H9 (cell line): ENCODE results near the gene PIEZO2. TPM values are rescaled to one million over a fixed set of nuclear protein-coding genes. Genes with fewer than 3 reads are reported as not detected.

Source experiments
- DNase-seq: peaks from one replicate; pipeline ENCODE4 v3.0.0-alpha.2; 2017
- H2AFZ ChIP-seq: one replicate; pipeline ENCODE4 v1.6.1; 2013; ENCODE audit warnings: mild to moderate bottlenecking, low read length, control low read depth, moderate library complexity
- H2AK5ac ChIP-seq: 2 replicates; pipeline ENCODE4 v1.6.1; 2013; ENCODE audit warnings: low read length, control low read depth, mixed read lengths; ENCODE audit not compliant: insufficient read length
- H2BK120ac ChIP-seq: one replicate; pipeline ENCODE4 v1.6.1; 2013; ENCODE audit warnings: low read depth, mild to moderate bottlenecking, low read length, control low read depth, inconsistent platforms; ENCODE audit not compliant: poor library complexity, severe bottlenecking
- H2BK12ac ChIP-seq: 2 replicates; pipeline ENCODE4 v1.6.1; 2013; ENCODE audit warnings: low read length, control low read depth, mixed read lengths, low read depth; ENCODE audit not compliant: insufficient read length
- H2BK15ac ChIP-seq: 2 replicates; pipeline ENCODE4 v1.6.1; 2013; ENCODE audit warnings: low read depth, low read length, control low read depth
- H2BK20ac ChIP-seq: one replicate; pipeline ENCODE4 v1.6.1; 2013; ENCODE audit warnings: low read depth, mild to moderate bottlenecking, low read length, control low read depth, inconsistent platforms; ENCODE audit not compliant: poor library complexity, severe bottlenecking
- H2BK5ac ChIP-seq: 2 replicates; pipeline ENCODE4 v1.6.1; 2013; ENCODE audit warnings: low read length, control low read depth, mixed read lengths; ENCODE audit not compliant: insufficient read length
- H3K14ac ChIP-seq: 2 replicates; pipeline ENCODE4 v1.6.1; 2013; ENCODE audit warnings: low read length, control low read depth; ENCODE audit not compliant: insufficient read depth
- H3K18ac ChIP-seq: 2 replicates; pipeline ENCODE4 v1.6.1; 2013; ENCODE audit warnings: low read depth, mild to moderate bottlenecking, mixed read lengths, low read length, control low read depth; ENCODE audit not compliant: insufficient read length
- H3K23ac ChIP-seq: 2 replicates; pipeline ENCODE4 v1.6.1; 2013; ENCODE audit warnings: low read length, control low read depth, mixed read lengths, low read depth; ENCODE audit not compliant: insufficient read length
- H3K23me2 ChIP-seq: 2 replicates; pipeline ENCODE4 v1.6.1; 2013; ENCODE audit warnings: low read depth, mild to moderate bottlenecking, mixed read lengths, low read length, control low read depth; ENCODE audit not compliant: insufficient read length, poor library complexity, severe bottlenecking
- H3K27ac ChIP-seq: 2 replicates; pipeline ENCODE4 v1.5.1; 2013; ENCODE audit warnings: low read length, control low read depth, mixed read lengths, low read depth; ENCODE audit not compliant: insufficient read length
- H3K27me3 ChIP-seq: 2 replicates; pipeline ENCODE4 v1.6.1; 2013; ENCODE audit warnings: low read length, control low read depth, inconsistent platforms; ENCODE audit not compliant: insufficient read depth
- H3K4ac ChIP-seq: 2 replicates; pipeline ENCODE4 v1.6.1; 2013; ENCODE audit warnings: low read depth, mild to moderate bottlenecking, control low read depth, inconsistent platforms, low read length, moderate library complexity
- H3K4me1 ChIP-seq: 2 replicates; pipeline ENCODE4 v1.6.1; 2013; ENCODE audit warnings: low read length, control low read depth, inconsistent platforms; ENCODE audit not compliant: insufficient read depth
- H3K4me2 ChIP-seq: 2 replicates; pipeline ENCODE4 v1.6.1; 2013; ENCODE audit warnings: low read length, control low read depth, mixed read lengths; ENCODE audit not compliant: insufficient read length, insufficient read depth
- H3K56ac ChIP-seq: 2 replicates; pipeline ENCODE4 v1.6.1; 2013; ENCODE audit warnings: low read depth, mild to moderate bottlenecking, mixed read lengths, low read length, control low read depth; ENCODE audit not compliant: insufficient read length
- H3K79me1 ChIP-seq: 2 replicates; pipeline ENCODE4 v1.6.1; 2013; ENCODE audit warnings: low read depth, mild to moderate bottlenecking, moderate library complexity, low read length, control low read depth, inconsistent platforms; ENCODE audit not compliant: insufficient read depth, poor library complexity, severe bottlenecking
- H3K79me2 ChIP-seq: 2 replicates; pipeline ENCODE4 v1.6.1; 2013; ENCODE audit warnings: low read length, control low read depth, inconsistent platforms; ENCODE audit not compliant: insufficient read depth
- H3K9ac ChIP-seq: 2 replicates; pipeline ENCODE4 v1.6.1; 2013; ENCODE audit warnings: low read length, control low read depth, mixed read lengths; ENCODE audit not compliant: insufficient read length; ENCODE audit errors: extremely low read depth
- H3K9me3 ChIP-seq: one replicate; pipeline ENCODE4 v1.6.1; 2013; ENCODE audit warnings: low read depth, low read length, inconsistent platforms; ENCODE audit not compliant: control insufficient read depth
- H3T11ph ChIP-seq: one replicate; pipeline ENCODE4 v1.6.1; 2013; ENCODE audit warnings: mild to moderate bottlenecking, low read length, control low read depth, inconsistent platforms
- H4K20me1 ChIP-seq: one replicate; pipeline ENCODE4 v1.6.1; 2013; ENCODE audit not compliant: control insufficient read depth, insufficient read length, insufficient read depth
- H4K5ac ChIP-seq: 2 replicates; pipeline ENCODE4 v1.6.1; 2013; ENCODE audit warnings: low read depth, mild to moderate bottlenecking, mixed read lengths, low read length, control low read depth; ENCODE audit not compliant: insufficient read length
- H4K8ac ChIP-seq: replicated peaks from 2 replicates; pipeline ENCODE4 v1.6.1; 2013; ENCODE audit warnings: low read length, control low read depth, mixed read lengths, low read depth; ENCODE audit not compliant: insufficient read length
- H4K91ac ChIP-seq: 2 replicates; pipeline ENCODE4 v1.6.1; 2013; ENCODE audit warnings: low read depth, mild to moderate bottlenecking, moderate library complexity, mixed read lengths, low read length, control low read depth; ENCODE audit not compliant: insufficient read length
- H3K27ac Mint-ChIP-seq, 3 experiments: 2 replicates in 2 of 3; 3 replicates in 1 of 3; pipeline ENCODE4 v1.8.0; 2020 to 2021; ENCODE audit warnings: mixed read lengths in 3 of 3, mild to moderate bottlenecking in 1 of 3, moderate library complexity in 1 of 3
- H3K27me3 Mint-ChIP-seq: 2 replicates; pipeline ENCODE4 v1.8.0; 2021; ENCODE audit warnings: low read depth, mild to moderate bottlenecking, moderate library complexity, mixed read lengths
- H3K36me3 Mint-ChIP-seq, 3 experiments: 2 replicates in 2 of 3; 3 replicates in 1 of 3; pipeline ENCODE4 v1.8.0; 2020 to 2021; ENCODE audit warnings: low read depth in 3 of 3, mixed read lengths in 3 of 3; ENCODE audit not compliant: insufficient read depth in 1 of 3
- H3K4me1 Mint-ChIP-seq, 2 experiments: 2 replicates each; pipeline ENCODE4 v1.8.0; 2020; ENCODE audit warnings: mixed read lengths in 2 of 2
- H3K4me3 Mint-ChIP-seq, 2 experiments: 2 replicates in 1 of 2; 3 replicates in 1 of 2; pipeline ENCODE4 v1.8.0; 2020 to 2021; ENCODE audit warnings: mild to moderate bottlenecking in 2 of 2, mixed read lengths in 2 of 2, moderate library complexity in 1 of 2
- H3K9me3 Mint-ChIP-seq, 2 experiments: 2 replicates in 1 of 2; 3 replicates in 1 of 2; pipeline ENCODE4 v1.8.0; 2020; ENCODE audit warnings: mild to moderate bottlenecking in 2 of 2, mixed read lengths in 2 of 2, moderate library complexity in 1 of 2
- CTCF ChIP-seq: fragments of 200-600 bp; sonication (generic); conservative IDR thresholded peaks from 3 replicates; pipeline ENCODE4 v1.8.0; 2021; ENCODE audit warnings: antibody characterized with exemption, mild to moderate bottlenecking
- WGBS: extraction: QIAGEN DNeasy Blood & Tissue Kit; methylation state at CpG from one replicate; pipeline ENCODE4 v1.1.7; 2013; ENCODE audit warnings: missing lambda C conversion rate, low lambda C conversion rate, mixed read lengths; ENCODE audit not compliant: insufficient read length; ENCODE audit errors: extremely low coverage; 5-methylcytosine and 5-hydroxymethylcytosine counted together
- total RNA-seq: library from RNA; stranded (reverse); gene quantifications from 2 replicates; pipeline ENCODE4 v1.2.1, GENCODE V29; 2021

Gene PIEZO2
- total RNA-seq, 1 experiment from 2014 or later, result 3.9 TPM

DNA sequence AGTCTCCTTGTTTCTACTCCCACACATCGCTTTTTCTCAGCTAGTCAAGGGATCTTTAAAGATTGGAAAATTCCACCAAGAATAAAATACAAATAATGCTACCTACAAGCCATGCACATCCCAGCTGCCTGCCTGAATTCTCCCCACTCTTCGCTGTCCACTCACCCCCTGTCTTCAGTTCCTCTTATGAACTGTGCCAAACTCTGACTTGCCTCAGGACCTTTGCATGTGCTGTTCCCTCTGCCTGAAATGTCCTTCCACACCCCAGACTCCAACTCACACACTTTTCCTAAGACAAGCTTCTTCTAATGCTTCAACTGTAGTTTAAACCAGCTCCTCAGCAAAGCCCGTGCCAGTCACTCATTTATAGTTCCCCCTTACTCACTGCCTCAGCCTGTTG, 363.6 kb downstream of the PIEZO2 start:
- H3K23ac ChIP-seq, result no peak overlapping the region
- no peak overlapping the region for H3K18ac ChIP-seq
- H4K91ac ChIP-seq, result no peak overlapping the region
- no peak overlapping the region for H2BK120ac ChIP-seq
- no peak overlapping the region for H3K4ac ChIP-seq
- Mint-ChIP-seq H3K27ac (peak overlapping the region in 1 of 3 experiments; percentile 33; a peak in 1 of 7 replicates), H3K9me3 (no peaks in the 10 kb centered on the region), H3K4me3 (no peak overlapping the region), H3K4me1 (no peaks in the 10 kb centered on the region), H3K36me3 (no peaks in the 10 kb centered on the region; a peak in 1 of 7 replicates), H3K27me3 (no peaks in the 10 kb centered on the region)
- WGBS, result no CpG with 5 or more reads among the region's 3 CpGs
- no peak overlapping the region for H2BK15ac ChIP-seq
- TF ChIP-seq CTCF, result no peak
- H4K20me1 ChIP-seq, result no peaks in the 10 kb centered on the region
- no peak overlapping the region for H3T11ph ChIP-seq
- H3K79me2 ChIP-seq, result no peaks in the 10 kb centered on the region
- no peak overlapping the region for H2BK5ac ChIP-seq
- H4K8ac ChIP-seq, result no peak overlapping the region
- no peaks in the 10 kb centered on the region for H3K23me2 ChIP-seq
- H3K27me3 ChIP-seq, result no peaks in the 10 kb centered on the region
- H3K4me1 ChIP-seq, result no peaks in the 10 kb centered on the region
- H3K4me2 ChIP-seq, result no peak overlapping the region
- no peak overlapping the region for H2AFZ ChIP-seq
- no peak overlapping the region for H2BK20ac ChIP-seq
- no peak overlapping the region for H3K9ac ChIP-seq
- H3K14ac ChIP-seq, result no peak overlapping the region
- H3K56ac ChIP-seq, result no peak overlapping the region
- H2AK5ac ChIP-seq, result no peak overlapping the region
- no peak overlapping the region for H2BK12ac ChIP-seq
- no peak overlapping the region for H3K27ac ChIP-seq
- no peaks in the 10 kb centered on the region for H3K9me3 ChIP-seq
- no peaks in the 10 kb centered on the region for H3K79me1 ChIP-seq
- no peak for DNase-seq
- H4K5ac ChIP-seq, result no peak overlapping the region
